HepG2 (cell line): ENCODE measurements around the gene CDCA4. TPM values are rescaled to one million over a fixed set of nuclear protein-coding genes. Genes with fewer than 3 reads are reported as not detected.

Experiments
- ATAC-seq: fragments of 200-7000 bp; cut with Tn5 transposase; 3 replicates; pipeline ENCODE4 v1.9.1; 2020; ENCODE audit warnings: mild to moderate bottlenecking, moderate library complexity
- BruUV-seq: library from RNA; stranded (reverse); fragments of 400-500 nt; replicated peaks from 2 replicates; lab custom pipeline; 2021; lab: Mats Ljungman, UMichigan
- CTCF ChIA-PET: fragments of 300-600 bp; formaldehyde crosslinking; extraction: SDS; loops from one replicate; lab custom pipeline; 2021; ENCODE audit warnings: low total read pairs, inconsistent platforms, low intra/inter-chr PET ratio; lab: Yijun Ruan, JAX
- POLR2A ChIA-PET: fragments of 350-600 bp; sonication (Branson Sonifier 250); formaldehyde crosslinking; loops from one replicate; lab custom pipeline; 2020; ENCODE audit warnings: antibody characterized with exemption, inconsistent platforms; lab: Yijun Ruan, JAX
- DNase-seq: peaks from one replicate; pipeline ENCODE4 v3.0.0-alpha.2; 2015; ENCODE audit warnings: low spot score
- FAIRE-seq: peaks from 3 replicates; lab custom pipeline; 2011; peaks lifted over from hg19 to GRCh38; lab: Jason Lieb, UNC
- H2AFZ ChIP-seq: one replicate; pipeline ENCODE4 v1.6.1; 2011; ENCODE audit warnings: low read length, inconsistent platforms
- H3K27ac ChIP-seq: fragments of 300-600 bp; 3 replicates; pipeline ENCODE4 v1.8.0; 2011; ENCODE audit warnings: mixed run types, mild to moderate bottlenecking, mixed read lengths, low read length, inconsistent platforms; ENCODE audit not compliant: insufficient read depth; ENCODE audit errors: extremely low read length
- H3K27me3 ChIP-seq, 2 experiments: fragments of 200-600 bp in 1 of 2; 2 replicates in 1 of 2; 3 replicates in 1 of 2; pipeline versions ENCODE4 v1.6.0 to v1.8.0; 2011; ENCODE audit warnings: low read length in 2 of 2, mild to moderate bottlenecking in 2 of 2, moderate library complexity in 2 of 2, inconsistent platforms in 1 of 2; ENCODE audit not compliant: insufficient read depth in 2 of 2, control insufficient read depth in 1 of 2
- H3K36me3 ChIP-seq, 2 experiments: fragments of 200-600 bp in 1 of 2; replicated peaks in 1 of 2; 2 replicates in 1 of 2; 3 replicates in 1 of 2; pipeline versions ENCODE4 v1.5.1 to v1.8.0; 2011; ENCODE audit warnings: low read length in 2 of 2, inconsistent platforms in 1 of 2; ENCODE audit not compliant: insufficient read depth in 2 of 2, control insufficient read depth in 1 of 2
- H3K4me1 ChIP-seq: 2 replicates; pipeline ENCODE4 v1.5.1; 2012; ENCODE audit warnings: low read length, inconsistent platforms; ENCODE audit not compliant: insufficient read depth
- H3K4me2 ChIP-seq: 2 replicates; pipeline ENCODE4 v1.6.0; 2011; ENCODE audit warnings: low read depth, low read length, inconsistent platforms
- H3K4me3 ChIP-seq, 3 experiments: fragments of 200-600 bp in 1 of 3; sonication (generic), shearing (Covaris generic) in 1 of 3; replicated peaks in 1 of 3; 2 replicates each; pipeline ENCODE4 v1.5.1; 2011 to 2016; ENCODE audit warnings: low read length in 3 of 3, inconsistent platforms in 2 of 3, low read depth in 2 of 3, mild to moderate bottlenecking in 2 of 3, control low read depth in 1 of 3, mixed read lengths in 1 of 3; ENCODE audit not compliant: insufficient read depth in 1 of 3
- H3K79me2 ChIP-seq: one replicate; pipeline ENCODE4 v1.6.1; 2011; ENCODE audit warnings: low read length, inconsistent platforms; ENCODE audit not compliant: insufficient read depth
- H3K9ac ChIP-seq: 2 replicates; pipeline ENCODE4 v1.6.0; 2011; ENCODE audit warnings: mild to moderate bottlenecking, low read depth, low read length, inconsistent platforms; ENCODE audit not compliant: insufficient read depth
- H3K9me3 ChIP-seq: 2 replicates; pipeline ENCODE4 v1.5.1; 2012; ENCODE audit warnings: mild to moderate bottlenecking, low read length
- H4K20me1 ChIP-seq: 2 replicates; pipeline ENCODE4 v1.6.0; 2011; ENCODE audit warnings: inconsistent platforms, mild to moderate bottlenecking, low read length, moderate library complexity; ENCODE audit not compliant: insufficient read depth
- FOXC1 ChIP-seq: sonication (generic); formaldehyde crosslinking; IDR thresholded peaks from 2 replicates; pipeline ENCODE4 v1.8.0; 2022; ENCODE audit warnings: mild to moderate bottlenecking, missing genetic modification reagents, borderline replicate concordance
- FOXO1 ChIP-seq: sonication (generic); formaldehyde crosslinking; IDR thresholded peaks from 2 replicates; pipeline ENCODE4 v1.4.0; 2020; ENCODE audit warnings: missing genetic modification reagents
- HOXA3 ChIP-seq: sonication (generic); formaldehyde crosslinking; IDR thresholded peaks from 2 replicates; pipeline ENCODE4 v1.5.0; 2020; ENCODE audit warnings: missing genetic modification reagents
- NR1H2 ChIP-seq: sonication (generic); formaldehyde crosslinking; IDR thresholded peaks from 2 replicates; pipeline ENCODE4 v1.8.1; 2022; ENCODE audit warnings: low read depth, missing genetic modification reagents, borderline replicate concordance
- POGZ ChIP-seq: sonication (generic); formaldehyde crosslinking; IDR thresholded peaks from 2 replicates; pipeline ENCODE4 v1.4.0; 2020; ENCODE audit warnings: mild to moderate bottlenecking, missing genetic modification reagents
- PRPF4 ChIP-seq: fragments of 200-400 bp; formaldehyde crosslinking; IDR thresholded peaks from 2 replicates; pipeline ENCODE4 v1.6.1; 2016; ENCODE audit warnings: low read length, low read depth; ENCODE audit not compliant: poor library complexity, severe bottlenecking
- ZNF143 ChIP-seq: sonication (generic); formaldehyde crosslinking; IDR thresholded peaks from 2 replicates; pipeline ENCODE4 v1.4.0; 2020; ENCODE audit warnings: missing genetic modification reagents
- ZNF224 ChIP-seq: sonication (generic); formaldehyde crosslinking; IDR thresholded peaks from 2 replicates; pipeline ENCODE4 v1.5.0; 2020; ENCODE audit warnings: mild to moderate bottlenecking, missing genetic modification reagents
- ZNF350 ChIP-seq: sonication (generic); formaldehyde crosslinking; IDR thresholded peaks from 2 replicates; pipeline ENCODE4 v1.4.0; 2020; ENCODE audit warnings: mild to moderate bottlenecking, low read depth, missing genetic modification reagents, borderline replicate concordance
- ZNF567 ChIP-seq: sonication (generic); formaldehyde crosslinking; IDR thresholded peaks from 2 replicates; pipeline ENCODE4 v1.8.1; 2023; ENCODE audit warnings: mild to moderate bottlenecking, missing genetic modification reagents, borderline replicate concordance
- ZNF678 ChIP-seq: sonication (generic); formaldehyde crosslinking; IDR thresholded peaks from 2 replicates; pipeline ENCODE4 v1.4.0; 2020; ENCODE audit warnings: mild to moderate bottlenecking, missing genetic modification reagents
- ZNF782 ChIP-seq: sonication (generic); formaldehyde crosslinking; IDR thresholded peaks from 2 replicates; pipeline ENCODE4 v1.4.0; 2020; ENCODE audit warnings: missing genetic modification reagents, mild to moderate bottlenecking, borderline replicate concordance
- WGBS: methylation state at CpG from one replicate; pipeline ENCODE4 v1.1.6; 2017; ENCODE audit warnings: low lambda C conversion rate; 5-methylcytosine and 5-hydroxymethylcytosine counted together
- in situ Hi-C: cut with HindIII; loops from 2 replicates; pipeline ENCODE4 v1.10.0; 2017; ENCODE audit warnings: low pct_unique_long_range_greater_than_20kb; ENCODE audit not compliant: extremely low pct_ligation_motif_present
- intact Hi-C: fragments of 100-400 bp; cut with micrococcal nuclease; formaldehyde crosslinking; loops from one replicate; pipeline ENCODE4 v1.10.0; 2022; ENCODE audit not compliant: unreplicated experiment
- polyA plus RNA-seq, 8 experiments: library from polyadenylated mRNA; depleted of rRNA in 3 of 8; stranded (reverse) in 7 of 8; unstranded in 1 of 8; fragments of >200 nt; fragmentation: Illumina TruSeq in 4 of 8; extraction: Trizol in 4 of 8; gene quantifications; 2 replicates each; pipeline versions ENCODE4 v1.2.1 to v1.2.3, GENCODE V29; 2011 to 2016; ENCODE audit warnings: low read depth in 4 of 8, missing spikeins in 1 of 8, mixed read lengths in 1 of 8; ENCODE audit not compliant: insufficient read depth in 1 of 8
- total RNA-seq, 5 experiments: library from RNA; depleted of rRNA; stranded (reverse); fragments of >200 nt; fragmentation: Illumina TruSeq; extraction: Trizol; gene quantifications; 2 replicates each; pipeline ENCODE4 v1.2.3, GENCODE V29; 2016; ENCODE audit warnings: low read depth in 1 of 5
- TF ChIP-seq, protein P1 (sequence below): IDR thresholded peaks from 2 replicates; pipeline ENCODE4 v1.6.1; 2016; ENCODE audit warnings: missing genetic modification reagents, missing compliant biosample characterization
- TF ChIP-seq, protein P2 (sequence below): sonication (generic); formaldehyde crosslinking; IDR thresholded peaks from 2 replicates; pipeline ENCODE4 v1.5.1; 2020; ENCODE audit warnings: missing genetic modification reagents, mild to moderate bottlenecking, borderline replicate concordance
- TF ChIP-seq, protein P3 (sequence below): sonication (generic); formaldehyde crosslinking; conservative IDR thresholded peaks from 2 replicates; pipeline ENCODE4 v1.8.0; 2022; ENCODE audit warnings: mild to moderate bottlenecking, moderate library complexity, missing genetic modification reagents

CDCA4 gene
- total and polyA plus RNA-seq, 2 of the 13 experiments (the other 11 are each of a cell fraction or from before 2014, with no cell fraction given) = 19.7 to 43.1 TPM

DNA sequence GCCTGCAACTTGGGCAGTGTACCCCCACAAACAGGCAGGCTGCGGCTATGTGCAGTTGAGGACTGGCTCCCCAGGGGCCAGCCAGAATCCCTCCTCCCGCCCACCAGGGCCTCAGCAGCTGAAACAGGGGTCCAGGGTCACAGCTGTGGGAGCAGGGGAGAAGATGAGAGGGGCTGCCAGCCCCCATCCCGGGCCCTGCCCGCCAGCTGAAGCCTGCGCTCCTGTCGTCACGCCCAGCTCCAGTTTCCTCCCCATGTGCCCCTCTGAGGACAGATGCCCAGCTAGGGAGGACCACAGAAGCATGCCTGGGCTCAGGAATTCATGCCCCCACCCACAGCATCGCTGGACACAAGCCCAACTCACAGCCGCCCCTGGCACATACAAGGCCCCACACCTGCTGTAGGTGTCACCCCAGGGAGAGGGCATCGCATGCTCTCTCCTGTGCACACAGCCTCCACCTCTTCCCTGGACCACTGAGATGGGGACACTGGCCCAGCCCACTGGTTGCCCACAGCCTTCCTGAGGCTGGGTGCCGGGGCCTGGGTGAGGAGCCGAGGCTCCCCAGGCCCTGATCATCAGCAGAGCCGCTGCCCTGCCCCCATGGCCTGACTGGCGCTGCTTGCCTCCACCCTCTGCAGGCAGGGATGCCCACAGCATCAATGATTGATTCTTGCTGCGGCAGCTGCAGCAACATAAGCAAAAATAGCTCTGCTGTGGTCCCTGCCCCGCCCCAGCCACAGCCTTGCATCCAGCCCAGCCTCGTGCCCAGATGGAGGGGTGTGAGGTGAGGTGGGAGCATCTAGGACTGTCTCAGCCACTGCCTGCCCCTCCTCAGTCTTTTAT, 39.0 kb downstream of the CDCA4 start:
- no peak overlapping the region for H3K27ac ChIP-seq
- 79% methylated on average over 5 of the region's 17 CpGs for WGBS
- intact Hi-C loops = no loop called here

More for the DNA sequence above, 39.0 kb downstream of the CDCA4 start:
- TF ChIP-seq FOXO1 (CRISPR knock-in tag) = no peak
- TF ChIP-seq ZNF143 (CRISPR knock-in tag) = no peak
- no peak for TF ChIP-seq ZNF224 (CRISPR knock-in tag)
- TF ChIP-seq NR1H2 (CRISPR knock-in tag) = no peak
- TF ChIP-seq, protein P1, sequence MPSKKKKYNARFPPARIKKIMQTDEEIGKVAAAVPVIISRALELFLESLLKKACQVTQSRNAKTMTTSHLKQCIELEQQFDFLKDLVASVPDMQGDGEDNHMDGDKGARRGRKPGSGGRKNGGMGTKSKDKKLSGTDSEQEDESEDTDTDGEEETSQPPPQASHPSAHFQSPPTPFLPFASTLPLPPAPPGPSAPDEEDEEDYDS (CRISPR knock-in tag) = no peak
- TF ChIP-seq, protein P2, sequence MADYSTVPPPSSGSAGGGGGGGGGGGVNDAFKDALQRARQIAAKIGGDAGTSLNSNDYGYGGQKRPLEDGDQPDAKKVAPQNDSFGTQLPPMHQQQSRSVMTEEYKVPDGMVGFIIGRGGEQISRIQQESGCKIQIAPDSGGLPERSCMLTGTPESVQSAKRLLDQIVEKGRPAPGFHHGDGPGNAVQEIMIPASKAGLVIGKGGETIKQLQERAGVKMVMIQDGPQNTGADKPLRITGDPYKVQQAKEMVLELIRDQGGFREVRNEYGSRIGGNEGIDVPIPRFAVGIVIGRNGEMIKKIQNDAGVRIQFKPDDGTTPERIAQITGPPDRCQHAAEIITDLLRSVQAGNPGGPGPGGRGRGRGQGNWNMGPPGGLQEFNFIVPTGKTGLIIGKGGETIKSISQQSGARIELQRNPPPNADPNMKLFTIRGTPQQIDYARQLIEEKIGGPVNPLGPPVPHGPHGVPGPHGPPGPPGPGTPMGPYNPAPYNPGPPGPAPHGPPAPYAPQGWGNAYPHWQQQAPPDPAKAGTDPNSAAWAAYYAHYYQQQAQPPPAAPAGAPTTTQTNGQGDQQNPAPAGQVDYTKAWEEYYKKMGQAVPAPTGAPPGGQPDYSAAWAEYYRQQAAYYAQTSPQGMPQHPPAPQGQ (CRISPR knock-in tag) = no peak
- TF ChIP-seq FOXC1 (CRISPR knock-in tag) = no peak
- no peak for TF ChIP-seq ZNF782 (CRISPR knock-in tag)
- TF ChIP-seq ZNF678 = no peak
- TF ChIP-seq, protein P3, sequence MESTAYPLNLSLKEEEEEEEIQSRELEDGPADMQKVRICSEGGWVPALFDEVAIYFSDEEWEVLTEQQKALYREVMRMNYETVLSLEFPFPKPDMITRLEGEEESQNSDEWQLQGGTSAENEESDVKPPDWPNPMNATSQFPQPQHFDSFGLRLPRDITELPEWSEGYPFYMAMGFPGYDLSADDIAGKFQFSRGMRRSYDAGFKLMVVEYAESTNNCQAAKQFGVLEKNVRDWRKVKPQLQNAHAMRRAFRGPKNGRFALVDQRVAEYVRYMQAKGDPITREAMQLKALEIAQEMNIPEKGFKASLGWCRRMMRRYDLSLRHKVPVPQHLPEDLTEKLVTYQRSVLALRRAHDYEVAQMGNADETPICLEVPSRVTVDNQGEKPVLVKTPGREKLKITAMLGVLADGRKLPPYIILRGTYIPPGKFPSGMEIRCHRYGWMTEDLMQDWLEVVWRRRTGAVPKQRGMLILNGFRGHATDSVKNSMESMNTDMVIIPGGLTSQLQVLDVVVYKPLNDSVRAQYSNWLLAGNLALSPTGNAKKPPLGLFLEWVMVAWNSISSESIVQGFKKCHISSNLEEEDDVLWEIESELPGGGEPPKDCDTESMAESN (CRISPR knock-in tag) = no peak
- TF ChIP-seq HOXA3 (CRISPR knock-in tag) = no peak
- TF ChIP-seq ZNF350 (CRISPR knock-in tag) = no peak
- no peak for TF ChIP-seq POGZ (CRISPR knock-in tag)
- TF ChIP-seq PRPF4 = no peak
- TF ChIP-seq ZNF567 (CRISPR knock-in tag) = no peak
- TF ChIP-seq, all 625 proteins: peak for 0
- ATAC-seq (no peak), FAIRE-seq (no peak), DNase-seq (no peak)
- Histone ChIP-seq H3K4me1 (peaks cover 61% of the 10 kb centered on the region), H4K20me1 (no peaks in the 10 kb centered on the region), H3K9me3 (no peaks in the 10 kb centered on the region), H3K4me2 (no peak overlapping the region), H3K36me3 (no peaks in the 10 kb centered on the region), H3K27me3 (peaks cover 15 to 69% of the 10 kb centered on the region in 2 experiments; a peak in 4 of 5 replicates), H3K79me2 (no peaks in the 10 kb centered on the region), H3K4me3 (no peak overlapping the region), H3K9ac (no peak overlapping the region), H2AFZ (no peak overlapping the region)
- CTCF ChIA-PET = no interaction called here
- no TSS peak for BruUV-seq
- in situ Hi-C loops = no loop called here
- POLR2A ChIA-PET = interaction anchor here (0.6 kb wide), 1 partner anchor 39 kb away, joined by 3 read pairs; the partner anchor contains the start of gene CDCA4
